HG03139 (cell line): ENCODE results near the gene UBAP2L.
"Not testable (repeated sequence)": the region's sequence is repeated elsewhere in the genome, so short reads cannot be mapped to it uniquely, and the experiment has no call there.

ENCODE experiments used
- ATAC-seq: cut with Tn5 transposase; IDR thresholded peaks from one replicate; pipeline ENCODE4 v1.9.1; 2021; ENCODE audit not compliant: unreplicated experiment

Gene UBAP2L

GRCh38 chr1:154307670-154308270 is 87.0 kb downstream of the UBAP2L start:
- ATAC-seq: not testable (repeated sequence)

GRCh38 chr1:154309136-154309535 is 88.4 kb downstream of the UBAP2L start:
- not testable (repeated sequence) for ATAC-seq

GRCh38 chr1:154312229-154313065 is 91.7 kb downstream of the UBAP2L start:
- ATAC-seq: not testable (repeated sequence)

GRCh38 chr1:154313066-154313356 is 92.3 kb downstream of the UBAP2L start:
- ATAC-seq: no peak

- ATAC-seq: not testable (repeated sequence)
These were observed 93.5 kb downstream of the UBAP2L start for GRCh38 chr1:154314226-154314625.

- no peak for ATAC-seq
These were observed 95.9 kb downstream of the UBAP2L start for GRCh38 chr1:154316704-154317103.

GRCh38 chr1:154318386-154318785 is 97.6 kb downstream of the UBAP2L start:
- ATAC-seq: no peak
